Hematopoietic multipotent progenitor cell treated with erythropoietin and hydrocortisone succinate and interleukin-3 and kit ligand, for 6 days (in vitro differentiated cells): ENCODE measurements around the gene GGT6.

ENCODE experiments used
- DNase-seq: peaks from one replicate; pipeline ENCODE4 v3.0.0-alpha.2; 2015

The GGT6 gene

DNA sequence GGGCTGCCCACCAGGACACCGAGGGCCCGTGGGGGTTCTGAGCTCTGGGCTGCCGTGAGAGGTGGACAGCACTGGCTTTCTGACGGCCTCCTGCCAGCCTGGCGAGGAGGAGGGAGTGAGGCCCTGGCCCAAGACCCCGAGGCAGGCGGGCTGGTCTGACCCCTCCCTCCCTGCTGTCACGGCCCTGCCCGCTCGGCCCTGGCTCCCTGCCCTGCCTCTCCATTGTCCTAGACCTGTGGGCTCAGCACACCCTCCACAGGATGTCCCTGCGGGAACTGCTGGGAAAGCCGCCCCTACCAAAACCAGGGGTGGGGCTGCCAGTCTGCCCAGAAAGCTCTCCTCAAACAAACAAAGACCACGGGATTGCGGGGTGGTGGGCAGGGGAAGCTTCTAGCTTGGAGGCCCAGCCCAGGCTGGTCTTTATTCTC, 41.0 kb downstream of the GGT6 start:
- no peak for DNase-seq

DNA sequence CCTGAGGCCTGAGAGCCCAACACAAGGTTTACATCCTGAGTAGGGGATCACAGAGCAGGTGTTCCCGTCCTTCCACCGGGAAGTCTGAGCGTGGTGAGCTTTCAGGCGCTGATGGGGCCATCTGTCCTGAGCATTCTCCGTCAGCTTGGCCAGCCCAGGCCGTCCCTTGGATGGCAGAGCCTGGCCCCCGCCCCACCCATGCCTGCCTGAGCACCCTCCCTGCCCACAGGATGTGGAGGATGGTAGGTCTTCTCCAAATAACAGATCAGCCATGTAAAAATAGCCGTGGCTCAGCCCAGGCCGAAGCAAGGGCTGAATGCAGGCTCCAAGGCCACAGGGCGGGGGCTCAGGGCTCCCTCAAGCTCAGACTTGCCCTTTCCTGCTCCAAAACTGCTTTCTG, 41.5 kb downstream of the GGT6 start:
- no peak for DNase-seq

DNA sequence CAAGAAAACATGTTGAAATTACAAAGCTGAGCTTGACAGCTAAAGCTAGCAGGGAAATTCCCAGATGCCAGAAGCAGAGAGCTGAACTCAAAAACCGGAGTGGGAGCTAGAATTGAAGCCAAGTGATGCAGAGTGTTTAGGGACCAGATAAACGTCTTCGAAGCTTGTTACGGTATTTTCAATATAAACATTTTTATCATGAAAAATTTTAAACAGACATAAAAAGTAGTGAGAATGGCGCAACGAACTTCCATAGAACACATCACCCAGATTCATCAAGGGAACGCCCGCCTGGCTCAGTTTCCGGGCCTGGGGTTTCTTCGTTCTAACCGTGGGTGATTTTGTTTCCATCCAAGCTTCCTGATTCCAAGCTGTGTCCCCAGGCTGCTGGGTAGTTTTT, 43.6 kb downstream of the GGT6 start:
- DNase-seq = no peak

DNA sequence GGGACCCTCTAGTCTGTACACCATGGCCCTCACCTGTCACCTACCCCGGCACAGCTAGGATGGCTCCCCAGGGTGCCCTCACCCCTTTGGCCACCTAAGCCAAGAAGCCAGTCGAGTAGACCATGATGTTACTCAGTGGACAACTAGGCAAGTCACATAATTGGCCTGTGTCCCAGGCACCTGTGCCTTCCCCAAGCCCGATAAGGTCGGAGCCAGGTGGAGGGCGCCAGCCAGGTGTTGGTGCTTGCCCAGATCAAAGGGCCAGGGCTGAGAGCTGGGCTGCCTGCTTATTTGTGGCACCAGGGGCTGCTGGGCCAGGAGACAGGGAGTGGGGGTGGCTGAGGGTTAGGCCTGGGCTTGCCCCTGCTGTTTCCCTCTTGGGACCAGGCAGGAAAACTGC, 44.9 kb downstream of the GGT6 start:
- no peak for DNase-seq

DNA sequence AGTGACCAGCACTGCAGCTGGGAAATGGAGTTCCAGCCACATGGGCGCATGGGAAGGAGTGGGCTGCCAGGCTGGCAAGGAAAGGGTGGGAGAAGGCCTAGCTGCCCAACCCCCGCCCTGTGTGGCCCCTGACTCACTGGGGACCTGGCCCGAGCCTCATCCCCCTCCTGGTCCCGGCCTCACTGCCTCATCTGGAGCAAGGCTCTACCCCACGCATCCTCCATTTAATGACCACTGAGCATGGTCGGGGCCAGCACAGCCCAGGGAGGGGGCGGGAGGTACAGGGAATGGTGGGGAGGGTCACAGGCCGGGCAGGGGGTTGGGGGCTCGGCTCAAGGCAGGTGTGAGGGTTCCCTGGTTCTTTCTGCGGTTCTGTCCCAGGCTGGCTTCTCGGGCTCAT, 45.6 kb downstream of the GGT6 start:
- no peak for DNase-seq

DNA sequence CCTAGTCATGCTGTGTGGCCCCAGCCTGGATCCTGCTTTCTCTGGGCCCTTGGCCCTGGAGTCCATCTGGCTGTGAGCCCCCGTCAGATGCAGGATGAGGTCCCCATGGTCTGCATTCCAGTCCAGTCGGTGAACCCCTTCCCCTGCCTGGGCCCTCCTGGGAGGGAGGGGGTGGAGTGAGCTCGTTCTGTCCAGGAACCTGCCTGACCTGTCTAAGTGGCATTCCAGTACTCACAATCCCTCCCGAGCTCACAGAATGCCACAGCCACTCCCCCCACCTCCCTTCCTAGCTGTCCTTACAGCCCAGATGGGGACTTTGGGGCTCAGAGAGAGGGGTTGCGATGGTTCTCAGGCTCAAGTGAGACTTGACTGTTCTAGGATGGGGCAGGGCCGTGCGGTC, 46.2 kb downstream of the GGT6 start:
- no peak for DNase-seq

DNA sequence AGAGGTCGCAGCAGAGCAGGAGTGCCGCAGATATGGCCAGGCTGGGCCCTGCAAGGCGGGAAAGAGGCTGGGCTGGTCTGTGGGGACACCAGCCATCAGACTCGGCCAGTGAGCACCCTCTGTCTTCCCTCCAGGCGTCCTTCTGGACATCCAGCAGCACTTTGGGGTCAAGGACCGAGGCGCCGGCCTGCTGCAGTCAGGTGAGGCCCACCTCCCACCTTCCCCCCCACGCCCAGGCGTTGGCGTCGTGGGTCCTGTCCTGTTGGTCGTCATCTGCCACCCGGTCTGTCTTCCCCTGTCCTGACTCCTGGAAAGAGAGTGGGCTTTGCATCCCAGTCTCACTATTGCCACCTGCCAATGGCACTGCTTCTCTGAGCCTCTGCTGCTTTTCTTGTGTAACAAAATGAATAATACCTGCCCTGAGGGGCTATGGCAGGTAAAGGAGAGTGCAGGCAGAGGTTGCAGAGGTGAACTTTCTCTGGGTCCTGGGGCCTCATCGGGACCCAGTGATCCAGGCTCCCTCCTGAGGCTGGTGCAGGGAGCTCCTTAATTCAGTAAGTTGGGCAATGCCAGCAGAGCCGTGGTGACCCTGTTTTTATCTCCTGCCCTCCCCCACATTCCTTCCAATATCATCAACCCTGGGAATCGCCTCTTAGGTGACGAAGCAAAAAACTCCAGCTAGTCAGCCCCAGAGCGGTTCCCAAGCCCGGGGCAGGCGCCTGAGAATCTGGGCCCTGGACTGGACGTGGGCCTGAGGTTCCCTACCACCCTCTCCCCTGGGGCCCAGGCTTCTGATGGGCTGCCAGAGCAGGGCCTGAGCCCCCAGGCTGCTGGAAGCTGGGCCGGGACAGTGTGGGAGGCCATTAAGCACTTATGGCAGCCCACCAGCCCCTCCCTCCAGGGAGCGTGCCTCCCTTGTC, 47.0 kb downstream of the GGT6 start:
- no peak for DNase-seq

DNA sequence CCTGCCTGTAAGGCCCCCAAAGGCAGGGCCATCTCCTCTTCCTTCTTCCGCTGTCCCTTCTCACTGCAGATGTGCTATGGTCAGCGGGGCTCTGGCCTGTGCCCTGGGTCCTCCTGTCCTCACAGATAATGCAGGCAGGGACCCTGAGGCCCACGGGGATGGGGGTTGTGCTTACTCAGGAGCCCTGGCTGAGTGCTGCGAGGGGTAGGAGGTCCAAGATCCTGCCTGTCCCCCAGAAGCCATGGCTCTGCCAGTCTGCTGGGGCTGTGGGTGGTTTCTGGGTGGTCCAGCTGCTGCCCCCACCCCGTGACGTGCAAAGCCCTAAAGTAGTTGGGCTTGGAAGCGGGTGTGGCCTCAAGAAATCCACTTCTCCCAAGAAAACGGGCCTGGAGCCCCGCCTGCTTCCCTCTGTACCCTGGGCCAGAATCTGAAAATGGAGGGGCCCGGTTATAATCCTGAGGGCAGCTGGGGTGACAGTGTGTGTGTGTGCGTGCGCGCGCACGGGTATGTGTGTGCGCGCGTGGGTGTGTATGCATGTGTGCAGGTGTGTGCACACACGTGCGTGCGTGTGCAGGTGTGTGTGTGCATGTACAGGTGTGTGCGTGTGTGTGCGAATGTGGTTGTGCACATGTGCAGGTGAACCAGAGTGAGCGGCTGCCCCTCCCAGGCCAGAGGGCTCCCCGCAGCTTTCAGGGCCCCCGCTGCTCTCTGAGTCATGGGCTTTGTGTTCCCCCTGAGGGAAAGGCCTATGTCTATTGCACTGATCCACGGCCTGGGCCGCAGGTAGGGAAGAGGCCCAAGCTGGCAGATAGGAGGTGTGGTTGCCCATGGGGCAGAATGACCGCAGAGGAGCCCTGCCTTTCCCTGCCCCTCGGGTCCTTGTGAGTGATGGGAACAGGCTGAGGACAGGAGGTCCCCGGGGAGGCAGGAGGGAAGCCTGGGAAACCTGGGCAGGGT, 47.9 kb downstream of the GGT6 start:
- no peak for DNase-seq

DNA sequence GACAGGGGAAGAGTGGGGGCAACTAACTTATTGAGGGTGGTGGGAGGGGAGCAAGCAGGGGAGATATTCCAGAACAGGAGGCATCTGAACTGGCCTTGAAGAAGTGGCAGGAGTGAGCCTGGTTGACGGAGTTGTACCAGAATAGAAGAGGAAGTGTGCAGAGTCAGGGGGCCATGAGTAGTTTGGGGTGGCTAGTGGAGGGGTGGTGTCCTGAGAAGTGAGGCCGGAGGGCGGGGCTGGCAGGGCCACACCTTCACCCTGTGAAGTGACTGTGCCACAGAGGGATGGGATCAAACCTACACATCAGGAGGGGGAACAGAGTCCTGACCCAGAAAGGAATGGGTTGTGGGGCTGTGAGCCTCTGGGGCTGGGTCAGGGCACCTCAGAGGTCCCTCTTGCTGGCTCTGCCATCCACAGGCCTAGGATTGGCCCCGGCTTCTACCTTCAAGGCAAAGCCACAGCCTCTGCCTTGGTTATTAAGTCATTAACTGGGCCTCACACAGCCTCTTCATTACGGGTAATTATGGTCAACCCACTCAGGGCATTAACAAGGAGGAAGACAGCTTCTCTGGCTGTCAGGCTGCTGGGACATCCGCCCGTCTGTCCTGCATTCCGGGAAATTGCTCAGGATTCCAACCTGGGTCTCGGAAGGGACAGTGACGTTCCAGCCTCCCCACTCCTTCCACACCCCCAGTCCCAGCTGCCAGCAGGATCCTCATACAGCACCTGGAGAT, 49.0 kb downstream of the GGT6 start:
- no peak for DNase-seq

DNA sequence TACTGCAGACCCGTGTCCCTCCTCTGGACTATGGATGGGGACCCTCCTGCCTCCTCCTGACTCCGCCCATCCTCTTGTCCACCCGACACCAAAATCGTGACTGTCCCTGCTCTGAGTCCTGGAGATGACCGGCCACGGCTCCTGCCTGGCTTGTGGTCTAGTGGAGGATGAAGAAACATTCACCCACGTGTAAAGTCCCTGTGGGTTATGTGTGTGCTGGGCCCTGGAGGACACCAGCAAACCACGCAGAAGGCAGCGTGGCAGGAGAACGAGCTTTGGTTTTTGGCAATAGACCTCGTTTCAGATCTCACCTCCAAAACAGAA, 49.8 kb downstream of the GGT6 start:
- no peak for DNase-seq

DNA sequence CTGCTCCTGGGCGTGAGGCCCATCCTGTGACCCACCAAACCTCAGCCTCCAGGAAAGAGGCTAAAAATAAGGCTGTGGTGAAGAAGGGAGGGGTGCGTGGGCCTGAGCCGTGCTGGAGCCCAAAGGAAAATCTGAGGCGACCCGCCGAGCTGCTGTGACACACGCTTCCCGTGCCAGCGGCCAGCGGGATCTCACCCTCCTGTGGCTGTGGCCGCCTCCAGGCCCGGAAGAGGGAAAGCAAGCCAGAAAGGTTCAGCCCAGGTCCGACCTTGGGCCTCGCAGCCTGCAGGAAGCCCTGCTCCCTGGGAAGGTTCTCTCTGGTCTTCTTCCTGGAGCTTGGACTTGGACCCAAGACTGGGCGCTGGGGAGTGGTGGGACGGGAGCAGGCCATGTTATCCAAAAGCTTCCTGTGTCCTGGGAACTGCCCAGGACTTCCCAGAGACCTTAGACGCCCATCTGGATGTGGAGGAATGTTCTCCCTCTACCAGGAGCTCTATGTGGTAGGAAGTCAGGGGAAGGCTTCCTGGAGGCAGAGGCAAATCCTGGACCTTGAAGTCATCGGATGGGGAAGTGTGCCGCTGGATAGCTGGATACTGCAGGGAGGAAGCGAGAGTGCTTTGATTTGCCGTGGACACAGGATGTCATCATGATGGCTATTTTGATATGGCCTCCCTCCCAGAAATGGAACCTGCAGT, 50.3 kb downstream of the GGT6 start:
- DNase-seq = no peak

DNA sequence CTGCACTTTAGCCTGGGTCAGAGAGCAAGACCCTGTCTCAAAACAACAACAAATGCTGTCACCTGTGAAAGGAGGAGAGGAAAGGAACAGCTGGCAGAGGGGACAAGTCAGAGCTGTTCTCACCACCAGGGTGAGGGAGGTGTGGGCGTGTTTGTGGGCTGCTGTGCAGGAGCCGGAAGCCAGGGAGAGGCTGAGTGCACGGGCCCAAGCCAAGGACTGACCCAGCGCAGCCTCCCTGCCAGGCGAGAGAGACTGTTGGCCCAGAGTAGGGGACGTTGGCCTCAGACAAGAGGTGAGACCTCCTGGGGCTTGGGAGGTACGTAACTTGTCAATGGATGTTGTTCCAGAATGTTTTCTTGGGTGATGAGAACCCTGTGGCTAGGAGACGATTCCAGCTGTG, 51.0 kb downstream of the GGT6 start:
- DNase-seq = no peak

DNA sequence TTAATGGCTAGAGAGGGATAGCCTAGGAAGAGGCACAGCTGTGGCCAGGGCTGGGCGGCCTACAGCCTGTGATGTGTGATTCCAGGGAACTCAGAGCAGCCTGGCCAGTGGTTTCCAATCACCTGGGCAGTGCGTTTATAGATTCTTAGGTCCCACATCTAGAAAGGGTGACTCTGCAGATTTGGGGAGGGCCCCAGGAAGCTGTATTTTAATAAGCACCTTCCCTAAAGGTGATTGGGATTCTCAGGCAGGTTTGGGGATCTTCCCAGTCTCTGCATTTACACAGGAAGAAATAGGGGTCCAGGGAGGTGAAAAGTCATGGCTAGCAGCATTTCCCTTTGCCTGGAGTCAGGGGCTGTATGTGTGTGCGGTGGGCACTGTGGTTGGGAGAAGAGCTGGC, 52.2 kb downstream of the GGT6 start:
- DNase-seq = no peak

DNA sequence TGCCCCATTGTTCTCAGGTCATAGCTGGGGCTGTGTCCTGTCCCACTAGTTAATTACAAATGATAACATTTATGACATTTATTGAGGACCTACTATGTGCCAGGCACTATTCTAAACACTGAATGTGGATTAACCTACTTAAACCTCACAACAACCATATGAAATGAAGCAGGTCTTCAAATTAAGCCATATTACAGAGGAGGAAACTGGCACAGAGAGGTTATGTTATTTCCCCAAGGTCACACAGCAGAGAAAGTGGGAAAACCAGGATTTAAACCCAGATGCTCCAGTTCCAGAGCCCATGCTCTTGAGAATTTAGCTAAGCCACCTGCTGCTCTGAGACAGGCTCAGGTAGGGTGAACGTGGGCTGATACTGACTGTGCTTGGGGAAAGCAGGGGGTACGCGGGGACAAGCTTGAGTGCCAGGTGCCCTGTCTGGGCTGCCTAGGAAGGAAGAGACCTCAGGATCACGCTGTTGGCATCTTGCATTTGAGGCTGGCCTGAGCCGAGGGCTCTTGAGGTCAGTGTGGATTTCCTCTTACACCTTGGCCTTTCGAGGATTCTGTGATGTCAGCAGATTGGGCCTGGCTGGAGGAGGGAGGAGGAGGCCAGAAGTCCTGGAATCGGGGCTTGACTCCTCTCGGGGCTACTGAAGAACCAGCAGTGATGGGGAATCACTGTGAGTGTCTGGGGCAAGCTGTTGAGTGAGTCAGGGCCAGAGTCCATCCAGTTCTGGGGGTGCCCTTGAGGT, 52.8 kb downstream of the GGT6 start:
- DNase-seq = no peak
